Keratinocyte (primary cell): ENCODE measurements around the gene CYP46A1. TPM values are rescaled to one million over a fixed set of nuclear protein-coding genes. Genes with fewer than 3 reads are reported as not detected.

ENCODE experiments used
- DNase-seq: peaks from one replicate; pipeline ENCODE4 v3.0.0-alpha.2; 2011; ENCODE audit warnings: low read depth, missing footprints, low spot score
- FAIRE-seq: peaks from 2 replicates; lab custom pipeline; 2011; peaks lifted over from hg19 to GRCh38; lab: Jason Lieb, UNC
- H2AFZ ChIP-seq: 2 replicates; pipeline ENCODE4 v1.6.0; 2012; ENCODE audit warnings: low read length, control low read depth, inconsistent platforms; ENCODE audit not compliant: control insufficient read depth
- H3K27ac ChIP-seq: 2 replicates; pipeline ENCODE4 v1.5.1; 2011; ENCODE audit warnings: low read length; ENCODE audit not compliant: control insufficient read depth, insufficient read depth
- H3K27me3 ChIP-seq: 3 replicates; pipeline ENCODE4 v1.6.0; 2011; ENCODE audit warnings: low read length; ENCODE audit not compliant: control insufficient read depth, insufficient read depth; ENCODE audit errors: extremely low read depth
- H3K36me3 ChIP-seq, 2 experiments: 2 replicates in 1 of 2; 3 replicates in 1 of 2; pipeline ENCODE4 v1.5.1; 2011; ENCODE audit warnings: low read length in 2 of 2, mild to moderate bottlenecking in 1 of 2; ENCODE audit not compliant: control insufficient read depth in 2 of 2, insufficient read depth in 2 of 2; ENCODE audit errors: extremely low read depth in 1 of 2
- H3K4me1 ChIP-seq: 3 replicates; pipeline ENCODE4 v1.5.1; 2011; ENCODE audit warnings: low read length; ENCODE audit not compliant: control insufficient read depth, insufficient read depth; ENCODE audit errors: extremely low read depth
- H3K4me2 ChIP-seq: 3 replicates; pipeline ENCODE4 v1.6.0; 2011; ENCODE audit warnings: low read depth, low read length; ENCODE audit not compliant: control insufficient read depth, insufficient read depth; ENCODE audit errors: extremely low read depth
- H3K4me3 ChIP-seq, 3 experiments: fragments of 200-600 bp in 1 of 3; sonication (generic) in 1 of 3; 2 replicates in 2 of 3; 3 replicates in 1 of 3; pipeline ENCODE4 v1.5.1; 2011 to 2016; ENCODE audit warnings: low read length in 3 of 3, mild to moderate bottlenecking in 3 of 3, control low read depth in 2 of 3, inconsistent platforms in 1 of 3, low read depth in 1 of 3, mixed read lengths in 1 of 3, mixed run types in 1 of 3, moderate library complexity in 1 of 3; ENCODE audit not compliant: control insufficient read depth in 2 of 3, insufficient read depth in 2 of 3; ENCODE audit errors: extremely low read depth in 1 of 3
- H3K79me2 ChIP-seq: 2 replicates; pipeline ENCODE4 v1.6.0; 2012; ENCODE audit warnings: low read length; ENCODE audit not compliant: control insufficient read depth, insufficient read depth
- H3K9ac ChIP-seq: 3 replicates; pipeline ENCODE4 v1.6.0; 2011; ENCODE audit warnings: low read length; ENCODE audit not compliant: control insufficient read depth, insufficient read depth; ENCODE audit errors: extremely low read depth
- H3K9me1 ChIP-seq: 3 replicates; pipeline ENCODE4 v1.6.0; 2011; ENCODE audit warnings: low read length; ENCODE audit not compliant: control insufficient read depth, insufficient read depth; ENCODE audit errors: extremely low read depth
- H3K9me3 ChIP-seq: 2 replicates; pipeline ENCODE4 v1.5.1; 2012; ENCODE audit warnings: low read depth, low read length; ENCODE audit not compliant: control insufficient read depth
- H4K20me1 ChIP-seq: 3 replicates; pipeline ENCODE4 v1.6.0; 2011; ENCODE audit warnings: low read length; ENCODE audit not compliant: control insufficient read depth, insufficient read depth; ENCODE audit errors: extremely low read depth
- CTCF ChIP-seq, 3 experiments: IDR thresholded peaks in 1 of 3; conservative IDR thresholded peaks in 1 of 3; optimal IDR thresholded peaks in 1 of 3; 2 replicates in 2 of 3; 3 replicates in 1 of 3; pipeline versions ENCODE3 to v1.5.1; 2011; ENCODE audit warnings: low read length in 3 of 3, mild to moderate bottlenecking in 3 of 3, moderate library complexity in 2 of 3, control low read depth in 1 of 3, inconsistent platforms in 1 of 3; ENCODE audit not compliant: insufficient read depth in 2 of 3; ENCODE audit errors: extremely low read depth in 1 of 3
- EZH2 ChIP-seq: IDR thresholded peaks from one replicate; pipeline ENCODE4 v1.6.1; 2012; ENCODE audit warnings: inconsistent platforms, mild to moderate bottlenecking, low read length, moderate library complexity
- dilution Hi-C: fragments of 300-500 bp; cut with MboI; formaldehyde crosslinking; loops from one replicate; pipeline ENCODE4 v1.7.0; 2020; ENCODE audit warnings: low sequenced_read_pairs; ENCODE audit not compliant: extremely low pct_ligation_motif_present
- polyA plus RNA-seq, 5 experiments: library from polyadenylated mRNA; depleted of rRNA in 3 of 5; stranded (reverse) in 3 of 5; stranded (forward) in 1 of 5; unstranded in 1 of 5; fragments of >200 nt; gene quantifications; 1 replicate in 1 of 5; 2 replicates in 3 of 5; 3 replicates in 1 of 5; pipeline versions ENCODE4 v1.2.1 to v1.2.3, GENCODE V29; 2011 to 2012; ENCODE audit warnings: missing spikeins in 2 of 5, low read depth in 1 of 5, low replicate concordance in 1 of 5

CYP46A1 gene
- polyA plus RNA-seq, 1 donor (not counting 4 experiments of a cell fraction or from before 2014, with no cell fraction given): 0.01 TPM

- no peak overlapping the region for H2AFZ ChIP-seq
- H3K27me3 ChIP-seq: peaks cover 15% of the 10 kb centered on the region
- no peaks in the 10 kb centered on the region for H3K9me1 ChIP-seq
- no peak overlapping the region for H3K9ac ChIP-seq
- H3K4me1 ChIP-seq: peaks cover 5% of the 10 kb centered on the region
- H3K4me3 ChIP-seq: no peak overlapping the region
- H4K20me1 ChIP-seq: no peaks in the 10 kb centered on the region
- no peaks in the 10 kb centered on the region for H3K36me3 ChIP-seq
- FAIRE-seq: no peak
- no peak for DNase-seq
- no peak overlapping the region for H3K27ac ChIP-seq
- H3K4me2 ChIP-seq: no peak overlapping the region
- dilution Hi-C loops: no loop called here
- H3K9me3 ChIP-seq: no peaks in the 10 kb centered on the region
- TF ChIP-seq CTCF (optimal IDR thresholded peaks at IDR 0.05 in 1 of 3, IDR thresholded peaks at IDR 0.05 in 1 of 3, conservative IDR thresholded peaks at IDR 0.05 in 1 of 3; ENCODE audit: extremely low read depth in 1 of 3, insufficient read depth in 2 of 3, low read length in 3 of 3): no peak
- TF ChIP-seq EZH2: no peak
- no peaks in the 10 kb centered on the region for H3K79me2 ChIP-seq
Measured at GRCh38 chr14:99685596-99685995, 1.5 kb downstream of the CYP46A1 start.

GRCh38 chr14:99686557-99687283 lies 2.6 kb downstream of the CYP46A1 start:
- FAIRE-seq: no peak
- TF ChIP-seq EZH2 (no peak), CTCF (optimal IDR thresholded peaks at IDR 0.05 in 1 of 3, IDR thresholded peaks at IDR 0.05 in 1 of 3, conservative IDR thresholded peaks at IDR 0.05 in 1 of 3; ENCODE audit: extremely low read depth in 1 of 3, insufficient read depth in 2 of 3, low read length in 3 of 3) (no peak)
- no peaks in the 10 kb centered on the region for H4K20me1 ChIP-seq

More at GRCh38 chr14:99686557-99687283, 2.6 kb downstream of the CYP46A1 start:
- Histone ChIP-seq H3K4me1 (peaks cover 5% of the 10 kb centered on the region), H3K9me3 (no peaks in the 10 kb centered on the region), H3K36me3 (no peaks in the 10 kb centered on the region), H3K27me3 (peaks cover 20% of the 10 kb centered on the region), H3K9ac (no peak overlapping the region), H3K4me3 (no peak overlapping the region), H3K9me1 (no peaks in the 10 kb centered on the region), H3K27ac (no peak overlapping the region), H3K4me2 (no peak overlapping the region), H3K79me2 (no peaks in the 10 kb centered on the region), H2AFZ (no peak overlapping the region)
- dilution Hi-C loops: no loop called here
- no peak for DNase-seq
